GM03348 (cell line): ENCODE data around the gene SEMA3C.

Experiments used
- DNase-seq: peaks from one replicate; pipeline ENCODE4 v3.0.0; 2012; ENCODE audit warnings: low spot score

The SEMA3C gene

DNA sequence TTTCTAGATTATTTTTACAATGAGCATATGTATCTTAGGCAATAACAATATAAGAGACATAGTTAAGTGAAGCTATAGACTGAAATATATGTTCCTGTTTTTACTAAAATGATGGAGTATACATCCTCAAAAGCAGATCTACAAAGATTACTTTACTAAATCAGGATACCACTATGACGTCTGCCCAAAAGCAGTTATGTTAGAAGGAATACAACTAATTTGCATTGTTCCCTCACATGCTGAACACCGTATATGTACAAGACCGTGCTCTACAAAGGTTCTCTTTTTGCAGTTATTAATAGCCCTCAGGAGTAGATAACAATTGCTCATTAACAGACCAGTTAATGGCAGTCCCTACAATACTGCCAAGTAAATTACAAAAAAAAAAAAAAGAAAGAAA is 143.0 kb downstream of the SEMA3C start:
- no peak for DNase-seq

- no peak for DNase-seq
Observed at GRCh38 chr7:80775482-80775881, 143.4 kb downstream of the SEMA3C start.

GRCh38 chr7:80774843-80775242 is 144.0 kb downstream of the SEMA3C start:
- DNase-seq, result no peak

DNA sequence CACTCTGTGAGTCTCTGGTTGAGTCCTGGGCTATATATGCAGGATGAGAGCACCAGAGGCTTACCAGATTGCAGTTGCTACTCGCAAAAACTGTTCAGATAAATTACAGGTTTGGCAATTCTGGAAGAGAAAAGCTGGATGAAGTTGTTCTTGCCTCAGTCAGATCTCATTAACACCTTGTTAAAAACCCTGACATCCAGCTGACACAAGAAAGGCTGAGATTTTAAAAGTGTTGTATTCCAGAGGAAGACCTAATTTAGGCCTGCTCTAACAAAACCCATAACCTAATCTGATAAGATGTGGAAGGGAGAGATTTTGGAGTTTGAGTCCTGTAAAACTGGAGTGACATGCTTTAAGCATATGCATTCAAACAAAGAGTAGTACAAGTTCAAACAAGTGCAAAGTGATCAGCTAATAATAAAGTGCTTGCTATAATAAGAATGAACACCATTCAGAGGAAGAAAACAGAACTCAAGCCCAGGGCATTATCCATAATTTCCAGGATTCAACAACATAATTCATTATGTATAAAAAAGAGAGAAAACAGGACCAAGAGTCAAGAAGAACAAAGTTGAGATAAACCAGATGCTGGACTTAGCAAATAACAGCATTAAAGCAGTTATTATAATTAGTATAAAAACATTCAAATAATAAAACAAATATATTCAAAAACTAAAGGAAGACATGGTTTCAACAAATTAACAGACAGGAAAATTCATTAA is 144.9 kb downstream of the SEMA3C start:
- no peak for DNase-seq

DNA sequence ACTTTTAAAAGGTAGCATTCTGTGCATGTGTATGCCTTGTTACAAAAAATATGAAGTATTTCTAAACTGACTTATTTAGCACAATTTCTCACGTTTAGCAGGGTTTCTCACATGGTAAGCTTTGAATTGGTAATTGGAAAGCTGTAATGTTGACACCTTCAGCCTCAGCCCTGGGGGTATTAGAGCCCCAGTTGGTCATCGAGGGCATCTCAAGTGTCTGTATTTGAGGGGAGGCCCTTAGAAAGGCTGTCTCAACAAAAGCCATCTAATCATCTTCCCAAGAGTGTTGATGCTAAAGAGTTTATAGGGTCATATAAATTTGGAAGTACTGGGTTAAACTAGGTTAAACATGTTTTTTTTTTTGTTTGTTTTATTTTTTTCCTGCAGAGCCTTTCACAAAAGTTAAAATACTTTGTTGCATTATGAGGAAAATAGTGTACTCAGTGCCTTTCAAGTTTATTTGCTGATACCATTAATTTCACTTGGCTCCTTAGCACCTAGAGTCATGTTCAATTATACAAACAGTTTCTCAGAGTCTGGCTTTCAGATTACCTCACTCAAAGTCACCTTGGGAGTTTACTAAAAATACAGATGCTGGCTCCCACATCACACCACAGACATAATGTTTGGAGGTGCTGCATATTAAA is 146.4 kb downstream of the SEMA3C start:
- no peak for DNase-seq

- no peak for DNase-seq
Observed at GRCh38 chr7:80771523-80771922, 147.3 kb downstream of the SEMA3C start.

DNA sequence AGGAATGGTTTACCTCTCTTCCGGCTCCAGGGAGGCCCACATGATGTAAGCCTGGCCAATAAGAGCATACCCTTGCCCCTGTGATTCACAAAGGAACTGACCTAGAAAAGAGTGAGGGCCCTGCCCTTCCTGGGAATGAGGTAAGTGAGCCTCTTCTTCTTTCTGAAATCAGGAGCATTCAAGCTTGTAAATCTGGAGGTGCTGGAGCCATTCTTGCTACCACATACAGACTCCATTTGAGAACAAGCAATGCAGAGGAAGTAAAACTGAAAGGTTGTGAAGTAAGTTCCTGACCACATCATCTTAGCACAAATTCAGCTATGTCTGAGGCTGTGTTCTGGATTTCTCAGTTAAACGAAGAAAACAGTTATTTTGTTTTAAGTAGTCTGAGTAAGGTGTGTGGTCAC is 148.2 kb downstream of the SEMA3C start:
- DNase-seq, result no peak

- DNase-seq, result no peak
Observed at GRCh38 chr7:80770061-80770460, 148.8 kb downstream of the SEMA3C start.

DNA sequence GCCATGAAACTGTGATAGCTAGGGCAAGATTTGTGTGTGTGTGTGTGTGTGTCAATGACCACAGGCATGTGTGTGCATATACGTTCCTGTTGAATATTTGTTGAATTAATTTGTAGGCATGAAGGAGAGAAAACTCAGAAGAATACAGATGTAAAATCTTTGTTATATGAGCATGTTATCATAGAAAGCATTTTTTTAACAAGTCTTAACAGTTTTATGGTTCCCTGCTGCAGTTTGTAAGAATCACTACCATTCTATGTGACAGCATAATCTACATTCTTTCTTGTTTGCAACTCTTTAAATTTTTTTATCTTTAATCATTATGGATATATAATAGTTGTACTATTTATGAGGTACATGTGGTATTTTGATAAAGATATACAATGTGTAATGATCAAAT is 150.1 kb downstream of the SEMA3C start:
- no peak for DNase-seq

DNA sequence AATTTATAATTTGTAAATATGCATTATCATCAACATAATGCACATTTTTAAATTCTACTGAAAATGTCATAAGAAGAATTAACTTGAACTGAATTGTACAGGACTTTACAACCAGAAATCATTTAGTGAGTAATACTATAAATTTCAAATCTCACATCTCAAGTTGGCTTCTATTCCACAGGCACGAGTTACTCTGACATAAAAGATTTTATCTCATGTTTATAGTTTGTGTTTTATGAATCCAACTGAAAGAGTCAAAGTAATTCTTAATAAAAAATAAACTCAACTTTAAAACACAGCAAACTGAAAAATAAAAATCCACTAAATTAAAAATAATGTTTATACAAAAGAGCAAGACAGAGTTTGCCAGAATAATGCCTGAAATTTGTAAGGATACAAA is 151.2 kb downstream of the SEMA3C start:
- no peak for DNase-seq

- no peak for DNase-seq
Observed at GRCh38 chr7:80766724-80767123, 152.1 kb downstream of the SEMA3C start.

- no peak for DNase-seq
Observed at GRCh38 chr7:80764132-80764531, 154.7 kb downstream of the SEMA3C start.

- no peak for DNase-seq
Observed at GRCh38 chr7:80763704-80764103, 155.1 kb downstream of the SEMA3C start.

DNA sequence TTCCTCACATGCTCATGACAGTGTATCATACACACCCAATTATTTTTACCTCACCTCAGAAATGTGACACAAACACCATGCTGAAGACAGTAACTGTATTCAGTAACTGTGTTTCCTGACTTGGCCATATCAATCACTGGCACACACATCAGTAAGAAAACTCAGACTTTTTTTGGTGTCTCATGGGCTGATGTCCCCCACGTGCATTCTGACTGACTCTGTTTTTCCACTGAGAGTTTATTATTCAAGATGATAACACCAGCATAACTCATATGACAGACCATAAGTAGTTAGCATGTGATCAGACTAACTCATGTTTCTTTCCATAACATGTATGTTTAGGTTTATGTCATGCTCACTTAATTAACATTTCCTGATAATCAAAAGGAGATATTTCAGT is 155.6 kb downstream of the SEMA3C start:
- DNase-seq, result no peak

DNA sequence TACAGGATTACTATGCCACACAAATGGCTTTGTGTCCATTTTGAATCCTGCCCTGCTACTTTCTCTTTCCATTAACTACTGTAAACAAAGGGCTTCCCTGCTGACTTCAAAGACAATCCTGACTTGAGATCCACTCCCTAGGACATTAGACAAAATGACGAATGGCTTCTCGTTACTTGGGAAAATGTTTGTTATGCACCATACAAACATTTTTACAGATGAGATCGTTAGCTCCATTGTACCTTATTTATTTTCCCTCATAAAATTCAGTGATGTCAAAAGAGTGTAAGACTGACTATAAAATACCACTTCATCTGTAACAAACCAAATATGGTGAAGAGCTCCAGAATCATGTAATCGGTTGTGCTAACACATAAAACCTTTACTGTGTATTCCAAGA is 158.6 kb downstream of the SEMA3C start:
- DNase-seq, result no peak

- no peak for DNase-seq
Observed at GRCh38 chr7:80752954-80753690, 165.7 kb downstream of the SEMA3C start.

- no peak for DNase-seq
Observed at GRCh38 chr7:80749270-80749669, 169.6 kb downstream of the SEMA3C start.

DNA sequence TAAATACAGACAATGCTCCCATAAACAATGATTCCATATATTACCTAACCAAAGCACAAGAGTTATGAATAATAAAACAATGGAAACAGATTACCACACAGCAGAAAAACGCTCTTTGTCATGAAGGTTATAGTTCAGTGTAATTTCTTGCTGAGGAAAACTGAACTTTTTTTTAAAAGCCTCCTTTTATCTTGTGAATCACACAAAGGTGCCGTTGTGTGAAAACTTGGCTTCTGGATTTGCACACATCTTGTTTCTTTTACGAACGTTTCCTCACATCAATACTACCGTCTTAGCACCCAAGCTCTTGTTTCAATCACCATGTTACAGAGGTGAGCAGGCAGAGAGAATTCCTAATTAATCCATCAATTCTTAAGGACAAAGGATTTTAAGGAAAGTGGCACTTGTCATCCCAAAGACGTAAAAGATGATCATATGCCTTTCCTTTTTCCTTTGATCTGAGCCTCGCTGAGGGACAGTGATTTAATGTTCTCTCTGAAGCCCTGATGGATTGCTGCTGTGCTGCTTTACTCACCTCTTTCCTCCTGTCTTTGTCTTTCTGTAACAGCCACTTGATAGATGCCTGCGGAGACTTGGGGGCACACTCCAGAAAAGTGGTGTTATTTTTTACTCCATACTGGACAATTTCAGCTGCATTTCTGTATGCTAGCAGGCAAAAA is 170.3 kb downstream of the SEMA3C start:
- DNase-seq, result no peak

DNA sequence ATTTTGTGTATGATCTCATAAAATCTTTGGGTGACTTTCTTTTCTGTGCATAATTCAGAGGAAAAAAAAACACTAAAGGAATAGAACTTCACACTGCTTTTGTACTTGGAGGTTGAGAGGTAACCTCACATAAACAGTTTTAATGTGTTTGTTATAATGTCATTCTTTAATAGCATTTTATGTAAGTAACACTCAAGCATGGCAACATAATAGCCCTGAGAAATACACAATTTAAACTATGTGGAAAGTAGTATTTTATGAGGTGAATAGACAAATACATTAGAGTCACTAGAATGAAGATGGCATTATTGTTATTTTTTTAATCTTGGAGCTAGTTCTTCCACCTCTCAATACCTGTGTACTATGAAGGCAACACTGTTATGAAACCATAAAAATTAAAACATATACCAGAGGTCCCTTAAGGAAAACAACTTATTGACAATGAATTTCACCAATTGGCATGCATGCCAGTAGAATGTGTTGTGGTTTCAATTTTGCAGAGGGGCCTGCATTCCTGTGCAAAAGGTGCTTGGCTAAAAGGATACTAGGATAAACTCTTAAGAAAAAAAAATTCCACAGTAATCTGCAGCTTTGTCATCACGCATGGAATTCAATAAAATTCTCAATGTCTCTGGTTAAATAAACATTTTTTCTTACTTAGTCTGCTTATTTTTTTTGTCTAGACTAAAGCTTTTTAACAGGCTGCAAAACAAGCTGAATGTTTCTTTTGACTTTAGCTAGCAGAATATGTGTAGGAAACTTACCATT is 177.9 kb downstream of the SEMA3C start:
- peak; percentile 40 for DNase-seq

DNA sequence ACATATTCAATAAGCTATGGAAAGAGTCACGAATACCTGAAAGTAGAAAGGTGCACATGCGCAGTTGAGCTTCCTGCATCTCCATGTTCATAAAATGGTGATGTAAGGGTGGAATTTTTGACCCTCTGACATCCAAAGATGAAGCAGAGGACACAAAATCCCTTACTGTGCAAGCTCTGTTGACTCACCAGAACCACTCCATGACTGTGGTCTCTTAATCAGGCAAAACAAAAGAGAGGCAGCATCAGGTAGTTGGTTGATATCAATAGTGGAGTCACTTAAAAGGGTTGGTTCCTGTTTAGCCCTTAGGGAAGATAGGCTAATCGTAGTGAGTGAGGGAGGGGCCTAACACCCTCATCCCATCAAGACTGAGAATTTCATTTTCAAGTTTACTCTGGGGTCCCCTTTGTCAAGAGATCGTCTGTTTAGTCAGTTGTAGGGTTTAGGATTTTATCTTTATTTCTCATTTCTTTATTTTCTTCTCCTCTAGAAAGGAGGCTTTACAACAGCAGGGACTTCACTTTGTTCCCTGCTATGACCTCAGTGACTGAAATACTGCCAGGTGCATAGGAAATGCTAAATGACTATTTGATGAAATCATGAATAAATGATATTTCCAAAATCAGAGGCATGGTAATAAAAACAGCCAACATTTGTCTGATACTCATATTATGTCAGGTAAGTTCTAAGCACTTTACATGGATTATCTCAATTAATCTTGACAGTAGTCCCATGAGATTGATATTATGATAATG is 182.3 kb downstream of the SEMA3C start:
- no peak for DNase-seq

DNA sequence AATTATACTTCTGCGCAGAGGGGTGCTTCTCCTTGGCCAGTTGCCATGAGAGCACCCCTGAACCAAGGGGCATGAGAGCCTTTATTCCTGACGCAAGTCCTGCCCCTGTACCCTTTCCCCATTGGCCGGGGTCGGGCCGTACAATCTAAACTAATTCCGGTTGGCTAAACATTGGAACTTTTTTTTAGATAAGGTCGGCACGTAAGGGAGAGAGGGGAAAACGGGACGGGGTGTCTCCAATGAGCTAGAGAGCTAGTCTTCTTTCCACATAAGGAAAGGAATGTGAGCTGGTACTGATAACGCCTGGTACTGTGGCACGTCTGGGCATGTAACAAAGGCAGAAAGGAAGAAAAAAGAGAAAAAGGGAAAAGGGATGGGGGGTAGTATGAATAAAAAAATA is 183.5 kb downstream of the SEMA3C start:
- no peak for DNase-seq
